GM19099 (cell line): ENCODE measurements around the gene GON7.

Source experiments
- POLR2A ChIP-seq: IDR thresholded peaks from 3 replicates; pipeline ENCODE4 v1.6.1; 2011; ENCODE audit warnings: low read depth; ENCODE audit not compliant: insufficient read length; ENCODE audit errors: extremely low read depth

Gene GON7

GRCh38 chr14:93206793-93207467 is at the start of gene GON7, which contains the start of gene UBR7:
Gene GON7, minus strand, starts transcription at chr14:93207065. Its CDS starts 28 bp downstream, at chr14:93207037.
Gene UBR7, plus strand, starts transcription at chr14:93207256. Its CDS starts 36 bp downstream, at chr14:93207292.
- TF ChIP-seq POLR2A: peak; percentile 88

GRCh38 chr14:93249128-93249831 is 42.4 kb upstream of the GON7 start:
- TF ChIP-seq POLR2A: no peak

GRCh38 chr14:93246534-93246933 is 39.7 kb upstream of the GON7 start:
- TF ChIP-seq POLR2A: no peak

- TF ChIP-seq POLR2A: no peak
These were observed 39.0 kb upstream of the GON7 start for GRCh38 chr14:93245764-93246420.

- no peak for TF ChIP-seq POLR2A
These were observed 33.8 kb upstream of the GON7 start for GRCh38 chr14:93240678-93241000.

GRCh38 chr14:93239869-93240677 is 33.2 kb upstream of the GON7 start:
- TF ChIP-seq POLR2A: no peak

GRCh38 chr14:93234798-93235197 is 27.9 kb upstream of the GON7 start:
- TF ChIP-seq POLR2A: no peak

- no peak for TF ChIP-seq POLR2A
These were observed 25.3 kb upstream of the GON7 start for GRCh38 chr14:93232159-93232558.

GRCh38 chr14:93231129-93231979 is 24.5 kb upstream of the GON7 start:
- no peak for TF ChIP-seq POLR2A

GRCh38 chr14:93230539-93230938 is 23.7 kb upstream of the GON7 start:
- TF ChIP-seq POLR2A: no peak

- TF ChIP-seq POLR2A: no peak
These were observed 21.7 kb upstream of the GON7 start for GRCh38 chr14:93228550-93228949.

GRCh38 chr14:93223565-93223964 is 16.7 kb upstream of the GON7 start:
- no peak for TF ChIP-seq POLR2A

- no peak for TF ChIP-seq POLR2A
These were observed 13.6 kb upstream of the GON7 start for GRCh38 chr14:93220509-93220908.

GRCh38 chr14:93219103-93219726 is 12.3 kb upstream of the GON7 start:
- no peak for TF ChIP-seq POLR2A

GRCh38 chr14:93214598-93214997 is 7.7 kb upstream of the GON7 start:
- TF ChIP-seq POLR2A: no peak

GRCh38 chr14:93212432-93212831 is 5.6 kb upstream of the GON7 start:
- no peak for TF ChIP-seq POLR2A
